GM21786 (cell line): Measurements from ENCODE around the gene KCNK3.
"Not testable (repeated sequence)": the region's sequence is repeated elsewhere in the genome, so short reads cannot be mapped to it uniquely, and the experiment has no call there.

ENCODE experiments used
- ATAC-seq: cut with Tn5 transposase; IDR thresholded peaks from one replicate; pipeline ENCODE4 v1.9.1; 2021; ENCODE audit not compliant: unreplicated experiment

Gene KCNK3

GRCh38 chr2:26752656-26753055 lies 60.1 kb downstream of the KCNK3 start:
- no peak for ATAC-seq

- no peak for ATAC-seq
Observed at GRCh38 chr2:26754539-26754938, 62.0 kb downstream of the KCNK3 start.

GRCh38 chr2:26754972-26755670 lies 62.6 kb downstream of the KCNK3 start:
- ATAC-seq, result no peak

- no peak for ATAC-seq
Observed at GRCh38 chr2:26756337-26756736, 63.8 kb downstream of the KCNK3 start.

GRCh38 chr2:26757873-26758789 lies 65.6 kb downstream of the KCNK3 start:
- ATAC-seq, result peak; percentile 61

GRCh38 chr2:26758790-26759321 lies 66.3 kb downstream of the KCNK3 start:
- ATAC-seq, result no peak

- no peak for ATAC-seq
Observed at GRCh38 chr2:26759845-26760244, 67.3 kb downstream of the KCNK3 start.

GRCh38 chr2:26760991-26761390 lies 68.5 kb downstream of the KCNK3 start:
- ATAC-seq, result not testable (repeated sequence)

GRCh38 chr2:26763019-26763418 lies 70.5 kb downstream of the KCNK3 start:
- ATAC-seq, result no peak

GRCh38 chr2:26764078-26764887 lies 71.8 kb downstream of the KCNK3 start, which contains the start of gene SLC35F6:
Gene SLC35F6 (plus strand): TSS chr2:26764284. CDS start chr2:26764350, 66 bp downstream.
- ATAC-seq, result peak; percentile 69

- ATAC-seq, result no peak
Observed at GRCh38 chr2:26764906-26765305, 72.4 kb downstream of the KCNK3 start.

- ATAC-seq, result no peak
Observed at GRCh38 chr2:26765475-26766200, 73.1 kb downstream of the KCNK3 start.

- ATAC-seq, result no peak
Observed at GRCh38 chr2:26767129-26767528, 74.6 kb downstream of the KCNK3 start.

GRCh38 chr2:26767894-26768487 lies 75.5 kb downstream of the KCNK3 start:
- ATAC-seq, result no peak

- ATAC-seq, result no peak
Observed at GRCh38 chr2:26768759-26769088, 76.2 kb downstream of the KCNK3 start.

GRCh38 chr2:26769089-26769761 lies 76.7 kb downstream of the KCNK3 start:
- no peak for ATAC-seq

GRCh38 chr2:26770986-26771586 lies 78.6 kb downstream of the KCNK3 start:
- no peak for ATAC-seq

GRCh38 chr2:26772064-26773001 lies 79.8 kb downstream of the KCNK3 start:
- ATAC-seq, result no peak
